CD4-positive, alpha-beta T cell treated with Interleukin-6 at 100 ng/mL for 8 hours (primary cell): ENCODE data around the gene VAC14.
"Not testable (repeated sequence)": the region's sequence is repeated elsewhere in the genome, so short reads cannot be mapped to it uniquely, and the experiment has no call there.

Experiments used
- DNase-seq: peaks from one replicate; pipeline ENCODE4 v3.0.0-alpha.2; 2020; ENCODE audit warnings: mixed read lengths, low spot score

The VAC14 gene

GRCh38 chr16:70646260-70647241 is 154.4 kb downstream of the VAC14 start, which contains the start of gene IL34:
Gene IL34 (plus strand): TSS chr16:70646559. CDS start chr16:70646948, 389 bp downstream.
- DNase-seq: no peak

GRCh38 chr16:70644763-70645597 is 156.0 kb downstream of the VAC14 start:
- no peak for DNase-seq

- DNase-seq: not testable (repeated sequence)
Measured at GRCh38 chr16:70643264-70643663, 157.7 kb downstream of the VAC14 start.

- no peak for DNase-seq
Measured at GRCh38 chr16:70642633-70643032, 158.3 kb downstream of the VAC14 start.

GRCh38 chr16:70638814-70639792 is 161.9 kb downstream of the VAC14 start:
- DNase-seq: no peak
